Left ventricle myocardium inferior (tissue), 1 donor: ENCODE results near the gene FKTN. TPM values are rescaled to one million over a fixed set of nuclear protein-coding genes. Genes with fewer than 3 reads are reported as not detected.
"Not testable (repeated sequence)": the region's sequence is repeated elsewhere in the genome, so short reads cannot be mapped to it uniquely, and the experiment has no call there.

ENCODE experiments used
- DNase-seq: peaks from one replicate; pipeline ENCODE4 v3.0.0-alpha.2; 2020
- H3K27ac ChIP-seq: fragments of 200-600 bp; replicated peaks from 2 replicates; pipeline ENCODE4 v1.8.0; 2021
- H3K27me3 ChIP-seq: fragments of 200-600 bp; 2 replicates; pipeline ENCODE4 v1.8.0; 2021; ENCODE audit warnings: low read depth
- H3K36me3 ChIP-seq: fragments of 200-600 bp; 2 replicates; pipeline ENCODE4 v1.8.0; 2021
- H3K4me1 ChIP-seq: fragments of 200-600 bp; 2 replicates; pipeline ENCODE4 v1.8.0; 2021
- H3K4me3 ChIP-seq: fragments of 200-600 bp; 2 replicates; pipeline ENCODE4 v1.8.0; 2021; ENCODE audit warnings: mild to moderate bottlenecking, moderate library complexity
- H3K9me3 ChIP-seq: fragments of 200-600 bp; replicated peaks from 2 replicates; pipeline ENCODE4 v1.8.0; 2021
- CTCF ChIP-seq: fragments of 200-600 bp; IDR thresholded peaks from 2 replicates; pipeline ENCODE4 v1.8.0; 2021; ENCODE audit warnings: antibody characterized with exemption, mild to moderate bottlenecking, borderline replicate concordance
- intact Hi-C: fragments of 100-400 bp; cut with micrococcal nuclease; formaldehyde crosslinking; loops from one replicate; pipeline ENCODE4 v1.11.0; 2022
- total RNA-seq: library from RNA; stranded (reverse); fragmentation: NEBNext Ultra II Directional; extraction: Animal tissue kit (Norgen Biotek cat#: 25700); gene quantifications from one replicate; pipeline ENCODE4 v1.2.1, GENCODE V29; 2021
- donor health status: DM: no; HTN: yes; CAD: no; lungs with severe emphysema.

The FKTN gene
- total RNA-seq, 1 donor from 2014 or later = 9.7 TPM

- Histone ChIP-seq H3K27ac (no peak overlapping the region), H3K27me3 (no peaks in the 10 kb centered on the region), H3K4me1 (no peaks in the 10 kb centered on the region), H3K4me3 (no peak overlapping the region), H3K9me3 (peaks cover 37% of the 10 kb centered on the region), H3K36me3 (peaks cover 33% of the 10 kb centered on the region)
- DNase-seq = no peak
- TF ChIP-seq CTCF = no peak
- intact Hi-C loops = no loop called here
These were observed 14.5 kb downstream of the FKTN start for GRCh38 chr9:105572455-105572854.

- peaks cover 12% of the 10 kb centered on the region for H3K36me3 ChIP-seq
- DNase-seq, H3K27me3 ChIP-seq, intact Hi-C loops, H3K4me3 ChIP-seq, H3K4me1 ChIP-seq, H3K9me3 ChIP-seq, H3K27ac ChIP-seq: not testable (repeated sequence)
These were observed 22.0 kb downstream of the FKTN start for GRCh38 chr9:105579952-105580351.

- H3K4me1 ChIP-seq, H3K4me3 ChIP-seq, H3K27ac ChIP-seq, H3K9me3 ChIP-seq, H3K27me3 ChIP-seq, DNase-seq, H3K36me3 ChIP-seq, intact Hi-C loops: not testable (repeated sequence)
These were observed 23.6 kb downstream of the FKTN start for GRCh38 chr9:105581550-105581949.

GRCh38 chr9:105593145-105593544 is 35.2 kb downstream of the FKTN start:
- Histone ChIP-seq H3K4me1 (no peaks in the 10 kb centered on the region), H3K27me3 (no peaks in the 10 kb centered on the region), H3K36me3 (peaks cover 50% of the 10 kb centered on the region), H3K9me3 (peaks cover 14% of the 10 kb centered on the region), H3K27ac (no peak overlapping the region), H3K4me3 (no peak overlapping the region)
- no peak for DNase-seq
- no peak for TF ChIP-seq CTCF
- intact Hi-C loops = no loop called here

GRCh38 chr9:105608721-105609598 is 51.0 kb downstream of the FKTN start:
- H3K4me3 ChIP-seq = no peak overlapping the region
- peaks cover 20% of the 10 kb centered on the region for H3K36me3 ChIP-seq
- no peaks in the 10 kb centered on the region for H3K4me1 ChIP-seq
- H3K27me3 ChIP-seq = no peaks in the 10 kb centered on the region
- peak; percentile 66 for TF ChIP-seq CTCF
- no peaks in the 10 kb centered on the region for H3K9me3 ChIP-seq
- H3K27ac ChIP-seq = no peak overlapping the region
- intact Hi-C loops = loop anchor here (10.0 kb wide), 1 partner anchor 106 kb away; no protein-coding TSS in a partner anchor
- no peak for DNase-seq

GRCh38 chr9:105621001-105621400 is 63.1 kb downstream of the FKTN start:
- Histone ChIP-seq H3K27me3 (no peaks in the 10 kb centered on the region), H3K27ac (no peak overlapping the region), H3K9me3 (no peaks in the 10 kb centered on the region), H3K36me3 (peaks cover 42% of the 10 kb centered on the region), H3K4me3 (no peak overlapping the region), H3K4me1 (no peaks in the 10 kb centered on the region)
- TF ChIP-seq CTCF = no peak
- intact Hi-C loops = no loop called here
- DNase-seq = no peak
